H1 (cell line): ENCODE data around the gene GSTM3. TPM values are rescaled to one million over a fixed set of nuclear protein-coding genes. Genes with fewer than 3 reads are reported as not detected.

Experiments
- CTCF ChIA-PET: fragments of 300-600 bp; sonication (Branson Sonifier 250); formaldehyde crosslinking; loops from one replicate; lab custom pipeline; 2021; ENCODE audit not compliant: partially characterized antibody; lab: Charles Lee
- POLR2A ChIA-PET: fragments of 300-600 bp; sonication (Branson Sonifier 250); formaldehyde crosslinking; loops from one replicate; lab custom pipeline; 2021; ENCODE audit warnings: inconsistent platforms; ENCODE audit not compliant: partially characterized antibody; lab: Charles Lee
- DNase-seq, 2 experiments: peaks; one replicate each; pipeline versions ENCODE4 v3.0.0 to v3.0.0-alpha.2; 2010 to 2022; ENCODE audit warnings: low spot score in 2 of 2, low read depth in 1 of 2, mixed read lengths in 1 of 2
- FAIRE-seq: peaks from 2 replicates; lab custom pipeline; 2011; peaks lifted over from hg19 to GRCh38; lab: Jason Lieb, UNC
- H2AFZ ChIP-seq: 2 replicates; pipeline ENCODE4 v1.8.1; 2012; ENCODE audit warnings: low read length, inconsistent platforms
- H2AK5ac ChIP-seq: 2 replicates; pipeline ENCODE4 v1.6.1; 2013; ENCODE audit warnings: low read depth, low read length
- H2BK120ac ChIP-seq: replicated peaks from 2 replicates; pipeline ENCODE3; 2013; ENCODE audit warnings: low read depth, low read length, inconsistent platforms
- H2BK12ac ChIP-seq: 2 replicates; pipeline ENCODE4 v1.6.1; 2013; ENCODE audit warnings: low read depth, low read length
- H2BK15ac ChIP-seq: 2 replicates; pipeline ENCODE4 v1.6.1; 2013; ENCODE audit warnings: low read length
- H2BK20ac ChIP-seq: 2 replicates; pipeline ENCODE4 v1.6.1; 2013; ENCODE audit warnings: low read length
- H2BK5ac ChIP-seq: 2 replicates; pipeline ENCODE4 v1.6.1; 2013; ENCODE audit warnings: low read depth, low read length
- H3K14ac ChIP-seq: 2 replicates; pipeline ENCODE4 v1.6.1; 2013; ENCODE audit warnings: inconsistent platforms; ENCODE audit not compliant: insufficient read length
- H3K18ac ChIP-seq: 2 replicates; pipeline ENCODE4 v1.6.1; 2013; ENCODE audit warnings: low read length; ENCODE audit errors: extremely low read depth
- H3K23ac ChIP-seq: 2 replicates; pipeline ENCODE4 v1.6.1; 2013; ENCODE audit warnings: inconsistent platforms; ENCODE audit not compliant: insufficient read length
- H3K23me2 ChIP-seq: 2 replicates; pipeline ENCODE4 v1.6.1; 2013; ENCODE audit warnings: low read depth, low read length
- H3K27ac ChIP-seq: 2 replicates; pipeline ENCODE4 v1.6.1; 2011; ENCODE audit warnings: low read depth, low read length, inconsistent platforms
- H3K27me3 ChIP-seq, 4 experiments: replicated peaks in 1 of 4; 1 replicate in 1 of 4; 2 replicates in 3 of 4; pipeline versions ENCODE4 v1.6.1 to v1.8.1; 2011 to 2013; ENCODE audit warnings: low read length in 3 of 4, mild to moderate bottlenecking in 3 of 4, inconsistent platforms in 2 of 4, mixed read lengths in 2 of 4, moderate library complexity in 1 of 4; ENCODE audit not compliant: control insufficient read depth in 3 of 4, insufficient read depth in 3 of 4; ENCODE audit errors: extremely low read depth in 1 of 4
- H3K36me3 ChIP-seq, 4 experiments: 2 replicates each; pipeline versions ENCODE4 v1.6.1 to v1.8.1; 2011 to 2013; ENCODE audit warnings: mild to moderate bottlenecking in 4 of 4, low read length in 3 of 4, moderate library complexity in 2 of 4, control low read depth in 1 of 4, inconsistent platforms in 1 of 4; ENCODE audit not compliant: insufficient read depth in 4 of 4, control insufficient read depth in 2 of 4
- H3K4ac ChIP-seq: replicated peaks from 2 replicates; pipeline ENCODE3; 2013; ENCODE audit warnings: low read length, low read depth, mixed read lengths, inconsistent platforms; ENCODE audit not compliant: insufficient read length
- H3K4me1 ChIP-seq, 4 experiments: replicated peaks in 1 of 4; 1 replicate in 1 of 4; 2 replicates in 3 of 4; pipeline versions ENCODE4 v1.6.1 to v1.8.1; 2011 to 2013; ENCODE audit warnings: low read length in 3 of 4, inconsistent platforms in 2 of 4, mixed read lengths in 1 of 4; ENCODE audit not compliant: insufficient read depth in 4 of 4, control insufficient read depth in 3 of 4
- H3K4me2 ChIP-seq, 2 experiments: 2 replicates each; pipeline versions ENCODE4 v1.6.1 to v1.8.1; 2011 to 2013; ENCODE audit warnings: low read depth in 2 of 2, low read length in 2 of 2, control low read depth in 1 of 2, inconsistent platforms in 1 of 2, mild to moderate bottlenecking in 1 of 2; ENCODE audit not compliant: insufficient read depth in 1 of 2
- H3K4me3 ChIP-seq, 4 experiments: fragments of 200-600, 300-600 bp in 1 of 4; sonication (generic), shearing (Covaris generic), sonication (Bioruptor Twin) in 1 of 4; 2 replicates each; pipeline versions ENCODE4 v1.5.1 to v1.8.1; 2011 to 2016; ENCODE audit warnings: low read length in 4 of 4, low read depth in 3 of 4, control low read depth in 2 of 4, inconsistent platforms in 2 of 4, mild to moderate bottlenecking in 2 of 4, mixed read lengths in 1 of 4, moderate library complexity in 1 of 4; ENCODE audit not compliant: insufficient read depth in 2 of 4; ENCODE audit errors: extremely low read depth in 1 of 4
- H3K56ac ChIP-seq: replicated peaks from 2 replicates; pipeline ENCODE3; 2013; ENCODE audit warnings: low read depth, mild to moderate bottlenecking, mixed read lengths, low read length, inconsistent platforms; ENCODE audit not compliant: insufficient read length
- H3K79me1 ChIP-seq: 2 replicates; pipeline ENCODE4 v1.6.1; 2013; ENCODE audit warnings: low read depth, low read length, control low read depth
- H3K79me2 ChIP-seq, 2 experiments: 2 replicates each; pipeline versions ENCODE4 v1.6.1 to v1.8.1; 2012 to 2013; ENCODE audit warnings: low read length in 2 of 2, mild to moderate bottlenecking in 2 of 2, inconsistent platforms in 1 of 2; ENCODE audit not compliant: insufficient read depth in 2 of 2, control insufficient read depth in 1 of 2
- H3K9ac ChIP-seq, 4 experiments: replicated peaks in 1 of 4; 1 replicate in 1 of 4; 2 replicates in 3 of 4; pipeline versions ENCODE4 v1.6.1 to v1.8.1; 2011 to 2013; ENCODE audit warnings: low read depth in 3 of 4, low read length in 3 of 4, control low read depth in 2 of 4, mild to moderate bottlenecking in 2 of 4, moderate library complexity in 2 of 4, inconsistent platforms in 1 of 4; ENCODE audit errors: extremely low read depth in 1 of 4
- H3K9me3 ChIP-seq, 2 experiments: 2 replicates each; pipeline versions ENCODE4 v1.6.1 to v1.8.1; 2012 to 2013; ENCODE audit warnings: mild to moderate bottlenecking in 2 of 2, moderate library complexity in 2 of 2, control low read depth in 1 of 2, inconsistent platforms in 1 of 2, low read depth in 1 of 2, low read length in 1 of 2, mixed read lengths in 1 of 2; ENCODE audit not compliant: insufficient read depth in 2 of 2
- H4K20me1 ChIP-seq, 2 experiments: replicated peaks in 1 of 2; 2 replicates each; pipeline versions ENCODE3 to v1.8.1; 2011 to 2013; ENCODE audit warnings: inconsistent platforms in 2 of 2, low read length in 2 of 2, mild to moderate bottlenecking in 1 of 2; ENCODE audit not compliant: insufficient read depth in 2 of 2, control insufficient read depth in 1 of 2
- H4K5ac ChIP-seq: 2 replicates; pipeline ENCODE4 v1.6.1; 2013; ENCODE audit warnings: low read length, low read depth, mixed read lengths, inconsistent platforms; ENCODE audit not compliant: insufficient read length
- H4K8ac ChIP-seq: 2 replicates; pipeline ENCODE4 v1.8.0; 2013; ENCODE audit warnings: mild to moderate bottlenecking, moderate library complexity, low read length, inconsistent platforms; ENCODE audit not compliant: insufficient read depth; ENCODE audit errors: extremely low read depth
- H4K91ac ChIP-seq: replicated peaks from 2 replicates; pipeline ENCODE3; 2013; ENCODE audit warnings: low read length, mixed read lengths, inconsistent platforms; ENCODE audit not compliant: insufficient read length
- BRCA1 ChIP-seq: IDR thresholded peaks from 2 replicates; pipeline ENCODE4 v1.6.1; 2012; ENCODE audit warnings: low read depth, low read length, improper control_type of control experiment
- CBX8 ChIP-seq: fragments of 300-800, 300-1000 bp; sonication (generic); IDR thresholded peaks from 2 replicates; pipeline ENCODE4 v1.7.1; 2016; ENCODE audit warnings: low read depth, low read length, borderline replicate concordance
- CREB1 ChIP-seq: IDR thresholded peaks from 2 replicates; pipeline ENCODE4 v1.6.1; 2012; ENCODE audit warnings: inconsistent platforms
- KDM4A ChIP-seq: IDR thresholded peaks from one replicate; pipeline ENCODE4 v1.7.1; 2012; ENCODE audit warnings: low read depth, mild to moderate bottlenecking, moderate library complexity, low read length, inconsistent platforms; ENCODE audit not compliant: severe bottlenecking
- PHF8 ChIP-seq: fragments of 200-600 bp; sonication (generic); conservative IDR thresholded peaks from 2 replicates; pipeline ENCODE4 v1.7.1; 2012; ENCODE audit warnings: low read depth, mild to moderate bottlenecking, inconsistent platforms, low read length, moderate library complexity
- RNF2 ChIP-seq: fragments of 200-900, 300-1000 bp; sonication (generic); IDR thresholded peaks from 2 replicates; pipeline ENCODE4 v1.7.1; 2016; ENCODE audit warnings: borderline replicate concordance, low read depth, mild to moderate bottlenecking, antibody characterized with exemption, low read length; ENCODE audit not compliant: poor library complexity, severe bottlenecking; ENCODE audit errors: missing control alignments
- SAP30 ChIP-seq: fragments of 300-600 bp; sonication (generic); IDR thresholded peaks from 2 replicates; pipeline ENCODE4 v1.7.1; 2012; ENCODE audit warnings: low read length, moderate library complexity, mild to moderate bottlenecking, inconsistent platforms; ENCODE audit not compliant: insufficient read depth, insufficient replicate concordance
- YY1 ChIP-seq: IDR thresholded peaks from 2 replicates; pipeline ENCODE4 v1.6.1; 2011; ENCODE audit warnings: low read depth, mild to moderate bottlenecking, low read length
- WGBS, 2 experiments: shearing (Covaris generic) in 1 of 2; methylation state at CpG; one replicate each; pipeline versions ENCODE4 v1.1.6 to v1.1.7; 2013 to 2015; ENCODE audit warnings: low lambda C conversion rate in 2 of 2, mixed read lengths in 2 of 2, inconsistent platforms in 1 of 2, low coverage in 1 of 2, missing lambda C conversion rate in 1 of 2; ENCODE audit not compliant: insufficient replicate concordance in 2 of 2, insufficient coverage in 1 of 2, insufficient read length in 1 of 2; ENCODE audit errors: extremely low coverage in 1 of 2, missing lambda C conversion rate in 1 of 2; 5-methylcytosine and 5-hydroxymethylcytosine counted together
- polyA plus RNA-seq, 7 experiments: library from polyadenylated mRNA; depleted of rRNA in 3 of 7; stranded (reverse) in 5 of 7; unstranded in 2 of 7; fragments of >200 nt in 5 of 7; fragments of 200-250 nt in 2 of 7; gene quantifications; 1 replicate in 5 of 7; 2 replicates in 1 of 7; 4 replicates in 1 of 7; pipeline versions ENCODE4 v1.2.1 to v1.2.3, GENCODE V29; 2011 to 2013; ENCODE audit warnings: missing spikeins in 2 of 7, mixed read lengths in 2 of 7
- total RNA-seq: library from RNA; stranded (reverse); fragmentation: NEBNext Ultra II Directional; extraction: Animal tissue kit (Norgen Biotek cat#: 25700); gene quantifications from 2 replicates; pipeline ENCODE4 v1.2.1, GENCODE V29; 2021

The GSTM3 gene
- total and polyA plus RNA-seq, 2 of the 8 experiments (the other 6 are each of a cell fraction or from before 2014, with no cell fraction given): 2.2 to 5.1 TPM

DNA sequence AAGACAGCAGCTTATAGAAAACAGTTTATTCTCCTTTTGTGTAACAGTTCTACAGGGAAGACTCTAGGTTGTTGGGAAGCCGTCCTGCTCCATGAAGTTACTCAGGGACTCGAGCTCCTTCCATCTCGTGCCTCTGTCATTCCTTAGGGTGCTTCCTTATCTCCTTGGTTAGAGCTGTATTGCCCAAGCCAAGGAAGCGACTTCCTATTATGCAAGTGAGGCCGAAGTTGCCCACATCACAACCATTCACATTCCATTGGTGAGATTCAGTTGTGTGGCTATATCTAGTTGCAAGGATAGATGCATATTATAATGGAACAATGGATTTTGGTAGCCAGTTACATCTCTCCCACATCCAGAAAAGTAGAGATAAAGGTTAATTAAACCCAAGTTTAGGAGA, 19.8 kb downstream of the GSTM3 start:
- 94% methylated on average over 5 of the region's 5 CpGs; no CpG with 5 or more reads in 1 of the 2 experiments for WGBS, 2 experiments
- no peak overlapping the region for H4K91ac ChIP-seq
- no peak overlapping the region for H2BK20ac ChIP-seq
- no peak for TF ChIP-seq KDM4A
- no peak for TF ChIP-seq RNF2
- TF ChIP-seq SAP30: no peak
- TF ChIP-seq CREB1: no peak
- no peak for TF ChIP-seq PHF8
- TF ChIP-seq CBX8: no peak
- TF ChIP-seq YY1: no peak
- no peak for TF ChIP-seq BRCA1
- H3K56ac ChIP-seq: no peak overlapping the region
- H2BK120ac ChIP-seq: no peak overlapping the region
- H3K27me3 ChIP-seq: no peaks in the 10 kb centered on the region
- no peak overlapping the region for H2AK5ac ChIP-seq
- DNase-seq (no peak), FAIRE-seq (no peak)
- H2BK15ac ChIP-seq: no peak overlapping the region
- H4K5ac ChIP-seq: no peak overlapping the region
- no peaks in the 10 kb centered on the region for H3K23me2 ChIP-seq
- no peak overlapping the region for H2BK5ac ChIP-seq
- no peaks in the 10 kb centered on the region for H3K4me1 ChIP-seq
- H3K14ac ChIP-seq: no peak overlapping the region
- H2BK12ac ChIP-seq: no peak overlapping the region
- H3K9ac ChIP-seq: no peak overlapping the region
- CTCF ChIA-PET: interaction anchor here (1.0 to 7.4 kb wide), 4 partner anchors 16 to 68 kb away, joined by 3 to 51 read pairs (median 4); no protein-coding TSS in a partner anchor
- no peaks in the 10 kb centered on the region for H3K36me3 ChIP-seq
- no peak overlapping the region for H3K23ac ChIP-seq
- no peaks in the 10 kb centered on the region for H3K79me1 ChIP-seq
- H3K4me3 ChIP-seq: no peak overlapping the region
- no peaks in the 10 kb centered on the region for H4K20me1 ChIP-seq
- no peaks in the 10 kb centered on the region for H3K79me2 ChIP-seq
- no peak overlapping the region for H2AFZ ChIP-seq
- H3K4me2 ChIP-seq: no peak overlapping the region
- H3K27ac ChIP-seq: no peak overlapping the region
- H3K18ac ChIP-seq: no peak overlapping the region
- no peaks in the 10 kb centered on the region for H3K9me3 ChIP-seq
- POLR2A ChIA-PET: no interaction called here
- no peak overlapping the region for H4K8ac ChIP-seq
- no peak overlapping the region for H3K4ac ChIP-seq
